Measurements from ENCODE around the gene SF3B5.

SF3B5 gene

GRCh38 chr6:144095134-144096002, at the start of gene SF3B5:
TSS of gene SF3B5 (minus strand) at chr6:144095573. CDS start at chr6:144095497, 76 bp downstream.
- DNase-seq (ENCODE audit: extremely low spot score), result peak; percentile 98
- ChIA-PET POLR2A (interaction anchor here (0.6 to 1.6 kb wide), 4 partner anchors 28 to 380 kb away, joined by 3 to 7 read pairs (median 4); no protein-coding TSS in a partner anchor), CTCF (no interaction called here)
- TF ChIP-seq LEF1 (IDR thresholded peaks at IDR 0.05; ENCODE audit: borderline replicate concordance) (no peak), TARDBP (IDR thresholded peaks at IDR 0.05) (no peak), FOXA1 (IDR thresholded peaks at IDR 0.05) (no peak), BHLHE40 (IDR thresholded peaks at IDR 0.05; ENCODE audit: borderline replicate concordance) (no peak), ELF4 (IDR thresholded peaks at IDR 0.05) (peak; percentile 97), PKNOX1 (IDR thresholded peaks at IDR 0.05) (peak; percentile 40; the same call in 1 of the 2 replicates), HDGF (IDR thresholded peaks at IDR 0.05; ENCODE audit: borderline replicate concordance) (peak; percentile 94; the same call in 1 of the 2 replicates), CTBP1 (IDR thresholded peaks at IDR 0.05; ENCODE audit: borderline replicate concordance) (no peak), SP1 (IDR thresholded peaks at IDR 0.05) (no peak), FOXK2 (IDR thresholded peaks at IDR 0.05) (no peak), NFRKB (IDR thresholded peaks at IDR 0.05) (no peak), L3MBTL2 (conservative IDR thresholded peaks at IDR 0.05) (peak; percentile 19), ZNF384 (IDR thresholded peaks at IDR 0.05) (no peak), ARNT (IDR thresholded peaks at IDR 0.05) (peak; percentile 57; the same call in 1 of the 2 replicates), FOXM1 (IDR thresholded peaks at IDR 0.05; ENCODE audit: borderline replicate concordance) (peak; percentile 97), SUZ12 (IDR thresholded peaks at IDR 0.05) (no peak)

- CTCF ChIA-PET, result no interaction called here
- TF ChIP-seq ARNT (IDR thresholded peaks at IDR 0.05) (no peak), PKNOX1 (IDR thresholded peaks at IDR 0.05) (no peak), FOXK2 (IDR thresholded peaks at IDR 0.05) (no peak), LEF1 (IDR thresholded peaks at IDR 0.05; ENCODE audit: borderline replicate concordance) (no peak), L3MBTL2 (conservative IDR thresholded peaks at IDR 0.05) (no peak), ELF4 (IDR thresholded peaks at IDR 0.05) (no peak), HDGF (IDR thresholded peaks at IDR 0.05; ENCODE audit: borderline replicate concordance) (no peak), FOXM1 (IDR thresholded peaks at IDR 0.05; ENCODE audit: borderline replicate concordance) (no peak), SUZ12 (IDR thresholded peaks at IDR 0.05) (no peak), SP1 (IDR thresholded peaks at IDR 0.05) (no peak), TARDBP (IDR thresholded peaks at IDR 0.05) (no peak), NFRKB (IDR thresholded peaks at IDR 0.05) (no peak), BHLHE40 (IDR thresholded peaks at IDR 0.05; ENCODE audit: borderline replicate concordance) (no peak), FOXA1 (IDR thresholded peaks at IDR 0.05) (no peak), ZNF384 (IDR thresholded peaks at IDR 0.05) (no peak), CTBP1 (IDR thresholded peaks at IDR 0.05; ENCODE audit: borderline replicate concordance) (no peak)
- POLR2A ChIA-PET, result no interaction called here
- DNase-seq (ENCODE audit: extremely low spot score), result no peak
Measured at GRCh38 chr6:144144996-144145395, 49.6 kb upstream of the SF3B5 start.

- TF ChIP-seq HDGF (IDR thresholded peaks at IDR 0.05; ENCODE audit: borderline replicate concordance), result no peak
- TF ChIP-seq BHLHE40 (IDR thresholded peaks at IDR 0.05; ENCODE audit: borderline replicate concordance), result no peak
- no peak for TF ChIP-seq FOXK2 (IDR thresholded peaks at IDR 0.05)
- TF ChIP-seq FOXA1 (IDR thresholded peaks at IDR 0.05), result no peak
- TF ChIP-seq L3MBTL2 (conservative IDR thresholded peaks at IDR 0.05), result no peak
- no peak for TF ChIP-seq ZNF384 (IDR thresholded peaks at IDR 0.05)
- no peak for TF ChIP-seq PKNOX1 (IDR thresholded peaks at IDR 0.05)
- no peak for TF ChIP-seq TARDBP (IDR thresholded peaks at IDR 0.05)
- no peak for TF ChIP-seq ELF4 (IDR thresholded peaks at IDR 0.05)
- no peak for TF ChIP-seq LEF1 (IDR thresholded peaks at IDR 0.05; ENCODE audit: borderline replicate concordance)
- TF ChIP-seq SP1 (IDR thresholded peaks at IDR 0.05), result no peak
- no peak for TF ChIP-seq CTBP1 (IDR thresholded peaks at IDR 0.05; ENCODE audit: borderline replicate concordance)
- TF ChIP-seq SUZ12 (IDR thresholded peaks at IDR 0.05), result no peak
- no peak for TF ChIP-seq FOXM1 (IDR thresholded peaks at IDR 0.05; ENCODE audit: borderline replicate concordance)
- TF ChIP-seq ARNT (IDR thresholded peaks at IDR 0.05), result no peak
- CTCF ChIA-PET, result no interaction called here
Measured at GRCh38 chr6:144143878-144144277, 48.5 kb upstream of the SF3B5 start.

GRCh38 chr6:144143106-144143505, 47.7 kb upstream of the SF3B5 start:
- TF ChIP-seq ELF4 (IDR thresholded peaks at IDR 0.05), result no peak
- no peak for TF ChIP-seq CTBP1 (IDR thresholded peaks at IDR 0.05; ENCODE audit: borderline replicate concordance)
- no peak for DNase-seq (ENCODE audit: extremely low spot score)
- CTCF ChIA-PET, result no interaction called here
- POLR2A ChIA-PET, result no interaction called here

More at GRCh38 chr6:144143878-144144277, 48.5 kb upstream of the SF3B5 start:
- POLR2A ChIA-PET, result no interaction called here
- no peak for DNase-seq (ENCODE audit: extremely low spot score)

- ChIA-PET POLR2A (no interaction called here), CTCF (no interaction called here)
- TF ChIP-seq L3MBTL2 (conservative IDR thresholded peaks at IDR 0.05) (no peak), BHLHE40 (IDR thresholded peaks at IDR 0.05; ENCODE audit: borderline replicate concordance) (no peak), LEF1 (IDR thresholded peaks at IDR 0.05; ENCODE audit: borderline replicate concordance) (no peak), ELF4 (IDR thresholded peaks at IDR 0.05) (no peak)
- no peak for DNase-seq (ENCODE audit: extremely low spot score)
Measured at GRCh38 chr6:144141470-144141869, 46.1 kb upstream of the SF3B5 start.

- DNase-seq (ENCODE audit: extremely low spot score), result no peak
- ChIA-PET POLR2A (interaction anchor here (0.6 kb wide), 1 partner anchor 146 kb away, joined by 3 read pairs; no protein-coding TSS in a partner anchor), CTCF (no interaction called here)
- TF ChIP-seq FOXA1 (IDR thresholded peaks at IDR 0.05) (no peak), BHLHE40 (IDR thresholded peaks at IDR 0.05; ENCODE audit: borderline replicate concordance) (no peak), PKNOX1 (IDR thresholded peaks at IDR 0.05) (no peak), ARNT (IDR thresholded peaks at IDR 0.05) (no peak), LEF1 (IDR thresholded peaks at IDR 0.05; ENCODE audit: borderline replicate concordance) (no peak), HDGF (IDR thresholded peaks at IDR 0.05; ENCODE audit: borderline replicate concordance) (no peak), TARDBP (IDR thresholded peaks at IDR 0.05) (no peak), FOXK2 (IDR thresholded peaks at IDR 0.05) (no peak), SP1 (IDR thresholded peaks at IDR 0.05) (no peak), ELF4 (IDR thresholded peaks at IDR 0.05) (no peak), CTBP1 (IDR thresholded peaks at IDR 0.05; ENCODE audit: borderline replicate concordance) (no peak), L3MBTL2 (conservative IDR thresholded peaks at IDR 0.05) (no peak), ZNF384 (IDR thresholded peaks at IDR 0.05) (no peak), NFRKB (IDR thresholded peaks at IDR 0.05) (no peak), FOXM1 (IDR thresholded peaks at IDR 0.05; ENCODE audit: borderline replicate concordance) (no peak), SUZ12 (IDR thresholded peaks at IDR 0.05) (no peak)
Measured at GRCh38 chr6:144140867-144141266, 45.5 kb upstream of the SF3B5 start.
